Spinal cord (tissue), 10 donors: ENCODE data around the gene CDC42SE2. TPM values are rescaled to one million over a fixed set of nuclear protein-coding genes. Genes with fewer than 3 reads are reported as not detected.

Source experiments
- DNase-seq, 6 donors: peaks; one replicate each; pipeline versions ENCODE4 v3.0.0 to v3.0.0-alpha.2; 2013 to 2015; ENCODE audit warnings: low spot score in 6 of 6, low read depth in 4 of 6
- H3K27ac ChIP-seq: one replicate; pipeline ENCODE4 v1.5.1; 2013; ENCODE audit warnings: low read depth, low read length, control low read depth
- H3K27me3 ChIP-seq: one replicate; pipeline ENCODE4 v1.6.1; 2013; ENCODE audit warnings: low read length; ENCODE audit not compliant: control insufficient read depth, insufficient read depth
- H3K36me3 ChIP-seq: one replicate; pipeline ENCODE4 v1.6.1; 2013; ENCODE audit warnings: low read length; ENCODE audit not compliant: control insufficient read depth, insufficient read depth
- H3K4me1 ChIP-seq: one replicate; pipeline ENCODE4 v1.6.1; 2013; ENCODE audit warnings: low read length; ENCODE audit not compliant: control insufficient read depth, insufficient read depth
- H3K4me3 ChIP-seq: one replicate; pipeline ENCODE4 v1.5.1; 2013; ENCODE audit warnings: low read depth, low read length, control low read depth
- H3K9me3 ChIP-seq: one replicate; pipeline ENCODE4 v1.6.1; 2013; ENCODE audit warnings: low read length; ENCODE audit not compliant: control insufficient read depth, insufficient read depth
- WGBS: methylation state at CpG from one replicate; pipeline ENCODE4 v1.1.5; 2013; ENCODE audit warnings: missing lambda C conversion rate; ENCODE audit not compliant: insufficient coverage; 5-methylcytosine and 5-hydroxymethylcytosine counted together
- polyA plus RNA-seq, 2 donors: library from polyadenylated mRNA; unstranded; fragments of 120-200 nt; gene quantifications; one replicate each; pipeline ENCODE4 v1.2.1, GENCODE V29; 2013; ENCODE audit not compliant: insufficient read length in 2 of 2
- small RNA-seq: library from RNA; depleted of rRNA; stranded (forward); fragments of <200 nt; gene quantifications from one replicate; pipeline ENCODE3, GENCODE V24; 2014; ENCODE audit warnings: low replicate concordance
- total RNA-seq, 2 donors: library from RNA; depleted of rRNA in 1 of 2; stranded (reverse); fragments of 120-200 nt in 1 of 2; fragments of >200 nt in 1 of 2; gene quantifications; one replicate each; pipeline versions ENCODE4 v1.2.3 to v1.2.4, GENCODE V29; 2013 to 2014
- donor health status: healthy.

CDC42SE2 gene
- total and polyA plus RNA-seq, 4 donors: 35.1 to 89.5 (median 52.9) TPM

- no peaks in the 10 kb centered on the region for H3K27me3 ChIP-seq
- H3K4me3 ChIP-seq: no peak overlapping the region
- H3K36me3 ChIP-seq: peaks cover 37% of the 10 kb centered on the region
- no peak for DNase-seq
- H3K27ac ChIP-seq: no peak overlapping the region
- H3K4me1 ChIP-seq: no peaks in the 10 kb centered on the region
- H3K9me3 ChIP-seq: no peaks in the 10 kb centered on the region
- WGBS: no CpG with 5 or more reads among the region's 2 CpGs
Measured at GRCh38 chr5:131431794-131432193, 167.9 kb downstream of the CDC42SE2 start.

- H3K9me3 ChIP-seq: no peaks in the 10 kb centered on the region
- DNase-seq: no peak
- WGBS: 88% methylated on average over 1 of the region's 1 CpG
- peaks cover 34% of the 10 kb centered on the region for H3K36me3 ChIP-seq
- H3K4me1 ChIP-seq: no peaks in the 10 kb centered on the region
- H3K4me3 ChIP-seq: no peak overlapping the region
- H3K27ac ChIP-seq: no peak overlapping the region
- no peaks in the 10 kb centered on the region for H3K27me3 ChIP-seq
Measured at GRCh38 chr5:131433109-131433508, 169.3 kb downstream of the CDC42SE2 start.

- peak in 1 of 6 donors; percentile 26 for DNase-seq
- 80% methylated on average over 1 of the region's 2 CpGs for WGBS
Measured at GRCh38 chr5:131436081-131436480, 172.2 kb downstream of the CDC42SE2 start.

GRCh38 chr5:131441184-131441583 lies 177.3 kb downstream of the CDC42SE2 start:
- H3K4me3 ChIP-seq: no peak overlapping the region
- H3K27ac ChIP-seq: no peak overlapping the region
- 86% methylated on average over 1 of the region's 2 CpGs for WGBS
- peaks cover 20% of the 10 kb centered on the region for H3K36me3 ChIP-seq
- peak in 1 of 6 donors; percentile 7 for DNase-seq
- H3K9me3 ChIP-seq: no peaks in the 10 kb centered on the region
- no peaks in the 10 kb centered on the region for H3K4me1 ChIP-seq
- no peaks in the 10 kb centered on the region for H3K27me3 ChIP-seq

More at GRCh38 chr5:131436081-131436480, 172.2 kb downstream of the CDC42SE2 start:
- H3K36me3 ChIP-seq: peaks cover 35% of the 10 kb centered on the region
- no peak overlapping the region for H3K27ac ChIP-seq
- H3K9me3 ChIP-seq: no peaks in the 10 kb centered on the region
- no peaks in the 10 kb centered on the region for H3K27me3 ChIP-seq
- no peaks in the 10 kb centered on the region for H3K4me1 ChIP-seq
- no peak overlapping the region for H3K4me3 ChIP-seq

Small RNAs within 50 kb of the gene (small RNA-seq; reads per million reads assigned to genes)
- gene AC004777.1 (not detected), gene RF02271 (not detected)

Other genes with a start within 250 kb of the CDC42SE2 start
- 100 to 1,000 TPM; 172 to 229 TPM for gene HINT1, start 98.8 kb upstream of the CDC42SE2 start, total RNA-seq
- 100 to 1,000 TPM; 391 to 397 TPM for gene HINT1, start 98.8 kb upstream of the CDC42SE2 start, polyA plus RNA-seq
- gene LYRM7, start 93.1 kb upstream of the CDC42SE2 start, total RNA-seq: 10 to 100 TPM; 12.6 to 30.5 TPM
- 10 to 100 TPM; 15.1 to 21.9 TPM for gene LYRM7, start 93.1 kb upstream of the CDC42SE2 start, polyA plus RNA-seq